Measurements from ENCODE around the gene CEMIP2.

DNA sequence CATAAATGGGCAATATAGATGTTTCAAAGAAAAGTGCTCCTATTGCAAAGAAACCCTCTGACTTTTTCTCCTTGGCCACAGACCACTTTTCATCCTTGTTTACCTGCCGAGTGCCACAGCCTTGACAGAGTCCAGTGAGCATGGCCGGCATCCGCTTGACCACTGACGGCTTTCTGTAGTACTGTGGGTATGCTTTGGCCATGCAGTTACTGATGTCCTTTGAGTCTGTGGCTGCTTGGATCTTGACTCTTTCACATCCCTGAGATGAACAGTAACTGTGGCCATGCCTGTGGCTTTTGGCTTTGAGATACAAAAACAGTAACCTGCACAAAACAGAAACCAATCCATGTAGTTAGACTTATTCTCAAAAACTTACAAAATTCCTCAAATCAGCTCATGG is 70.4 kb downstream of the CEMIP2 start:
- TF ChIP-seq POLR2A (IDR thresholded peaks at IDR 0.05; ENCODE audit: low read depth, low read length) (no peak), POLR2AphosphoS5 (IDR thresholded peaks at IDR 0.05; ENCODE audit: low read depth, low read length) (no peak), SPI1 (IDR thresholded peaks at IDR 0.05; ENCODE audit: low read depth, low read length) (no peak), TAF1 (IDR thresholded peaks at IDR 0.05; ENCODE audit: low read depth, low read length) (no peak)
